Stimulated activated CD4-positive, alpha-beta T cell treated with anti-CD3 and anti-CD28 coated beads, TNF-alpha, amount 100 ng/mL, for 1 hour (primary cell): Measurements from ENCODE around the gene ATP6V1B1.

ENCODE experiments used
- DNase-seq, 3 donors: peaks; one replicate each; pipeline ENCODE4 v3.0.0-alpha.2; 2020; ENCODE audit warnings: low read depth in 3 of 3, low spot score in 1 of 3

Gene ATP6V1B1

GRCh38 chr2:70901227-70902066, 34.3 kb upstream of the ATP6V1B1 start:
- DNase-seq, result no peak

- DNase-seq, result no peak
Measured at GRCh38 chr2:70902067-70902442, 33.6 kb upstream of the ATP6V1B1 start.

DNA sequence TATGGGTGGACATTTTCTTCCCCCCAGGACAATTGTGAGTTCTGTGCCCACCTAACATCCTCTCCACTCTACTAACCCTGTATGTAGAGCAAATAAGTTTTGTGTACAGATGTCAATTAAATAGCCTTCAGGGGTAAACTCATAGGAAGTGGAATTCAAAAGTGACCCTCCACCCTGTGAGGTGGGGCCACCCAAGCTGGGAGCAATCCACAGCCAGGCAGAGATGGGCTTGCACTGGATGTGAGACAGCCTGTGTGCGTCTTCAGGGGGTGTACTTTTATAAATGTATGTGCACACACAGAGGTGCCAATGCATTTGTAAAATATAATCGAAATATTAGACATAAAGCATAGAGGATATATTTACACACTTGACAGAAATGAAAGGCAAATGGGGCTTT, 33.1 kb upstream of the ATP6V1B1 start:
- no peak for DNase-seq

- DNase-seq, result no peak
Measured at GRCh38 chr2:70903171-70903570, 32.5 kb upstream of the ATP6V1B1 start.

DNA sequence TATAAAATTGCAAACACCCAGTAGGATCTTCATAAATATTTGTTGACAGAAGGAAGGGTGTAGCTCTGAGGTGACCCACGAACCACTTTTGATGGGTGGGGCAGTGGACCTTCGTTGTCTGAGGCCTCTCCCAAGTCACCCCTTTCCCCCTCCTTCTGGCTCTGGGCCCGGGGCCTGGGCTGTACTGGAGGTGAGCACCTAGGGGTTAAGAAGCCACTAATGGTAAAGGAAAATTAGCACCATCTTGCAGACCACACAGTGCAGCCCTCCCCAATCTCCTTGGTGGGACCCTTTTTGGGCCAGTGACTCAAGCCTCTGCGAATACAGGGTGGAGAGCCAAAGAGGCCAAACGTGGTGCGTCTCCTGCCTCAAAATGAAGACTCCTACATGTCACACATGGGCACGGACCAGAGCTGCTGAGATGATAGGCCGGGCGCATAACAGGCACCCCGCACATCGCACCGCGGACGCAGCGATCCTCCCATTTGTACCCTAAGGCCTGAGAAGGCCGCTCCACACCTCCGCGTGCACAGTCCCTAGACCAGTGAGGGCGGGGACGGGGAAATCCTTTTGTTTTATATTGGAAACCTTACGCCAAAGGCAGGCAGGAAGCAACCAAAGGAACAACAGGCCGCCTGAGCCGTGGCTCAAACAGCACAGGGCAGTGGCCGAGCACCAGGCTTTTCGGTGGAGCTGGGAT, 31.9 kb upstream of the ATP6V1B1 start:
- DNase-seq, result no peak

DNA sequence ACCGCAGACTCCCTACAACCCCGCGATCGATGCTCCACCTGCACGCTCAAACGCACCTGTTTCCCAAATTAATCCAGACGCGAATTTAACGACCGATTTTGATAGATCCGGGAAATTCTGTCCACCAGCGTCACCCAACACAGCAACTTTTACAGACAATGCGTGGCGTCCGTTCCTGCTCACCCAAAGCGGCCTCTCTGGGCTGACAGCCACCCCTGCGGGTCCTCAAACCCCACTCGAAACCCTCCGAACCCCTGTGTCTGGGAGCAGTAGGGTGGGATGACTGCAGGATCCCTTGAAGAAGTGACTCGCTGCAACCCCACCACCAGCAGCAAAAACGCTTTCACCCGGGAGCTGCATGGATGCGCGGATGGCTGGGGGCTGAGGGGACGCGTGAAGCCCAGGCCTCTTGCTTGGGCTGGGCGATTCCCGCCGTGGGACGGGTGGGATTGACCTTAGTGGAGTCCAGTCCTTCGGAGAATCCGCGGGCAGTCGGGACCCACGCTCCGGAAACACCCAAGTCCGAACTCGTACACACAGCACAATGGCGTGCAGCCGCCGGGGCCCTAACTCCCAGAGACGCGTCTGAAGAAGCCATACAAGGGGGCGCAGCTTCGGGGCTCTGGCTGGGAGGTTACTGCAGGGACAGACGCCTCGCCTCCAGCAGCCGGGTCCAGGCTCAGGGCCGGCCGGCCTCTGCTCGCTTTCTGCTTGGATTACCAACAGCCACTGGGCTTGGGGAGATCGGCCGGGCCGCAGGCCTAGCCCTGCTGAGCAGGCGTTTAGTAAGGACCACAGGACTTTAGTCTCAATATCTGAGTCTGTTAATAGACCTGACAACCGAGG, 31.1 kb upstream of the ATP6V1B1 start:
- DNase-seq, result no peak

DNA sequence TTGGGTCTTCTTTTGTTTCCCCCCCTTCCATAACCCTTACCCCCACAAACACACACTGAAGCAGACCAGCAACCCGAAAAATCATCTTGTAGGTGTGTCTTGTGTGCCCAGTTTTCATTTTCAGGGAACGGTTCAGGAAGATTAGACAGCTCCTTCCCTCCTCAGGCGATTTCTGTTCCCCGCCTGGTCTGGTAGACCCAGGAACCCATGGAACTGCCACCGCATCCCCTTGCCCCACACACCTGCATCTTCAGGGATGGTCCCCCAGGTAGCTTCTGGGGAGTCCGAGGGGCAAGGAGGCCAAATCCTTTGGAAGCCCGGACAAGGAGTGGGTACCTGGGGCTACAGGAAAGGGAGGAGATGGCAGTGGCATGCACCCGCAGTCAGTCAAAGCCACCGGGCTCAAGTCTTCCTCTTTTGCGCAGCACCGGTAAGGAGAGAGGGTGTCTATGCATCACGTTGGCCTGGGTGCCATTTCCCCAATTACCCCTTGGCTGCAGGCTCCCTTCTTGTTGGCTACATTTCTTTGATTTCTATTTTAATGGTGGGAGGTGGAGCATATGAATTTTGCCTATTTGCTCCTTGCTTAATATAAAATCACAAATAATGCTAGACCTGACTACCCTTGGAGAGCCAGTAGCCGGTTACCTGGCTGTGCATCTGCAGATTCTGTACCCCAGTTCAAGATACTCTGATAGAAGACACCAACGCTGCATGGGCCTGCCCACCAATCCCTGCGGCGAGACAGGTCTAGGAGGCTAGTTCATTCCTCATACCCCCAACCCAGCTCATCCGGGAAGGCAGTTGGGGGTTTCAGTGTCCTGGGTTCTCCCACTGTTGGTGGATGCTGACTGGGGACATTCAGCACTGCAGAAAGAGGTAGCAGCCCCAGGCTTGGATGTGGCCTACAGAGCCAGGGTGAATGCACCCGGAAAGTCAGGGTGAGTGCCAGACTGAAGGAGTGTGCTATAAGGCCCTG, 30.0 kb upstream of the ATP6V1B1 start:
- DNase-seq, result no peak

DNA sequence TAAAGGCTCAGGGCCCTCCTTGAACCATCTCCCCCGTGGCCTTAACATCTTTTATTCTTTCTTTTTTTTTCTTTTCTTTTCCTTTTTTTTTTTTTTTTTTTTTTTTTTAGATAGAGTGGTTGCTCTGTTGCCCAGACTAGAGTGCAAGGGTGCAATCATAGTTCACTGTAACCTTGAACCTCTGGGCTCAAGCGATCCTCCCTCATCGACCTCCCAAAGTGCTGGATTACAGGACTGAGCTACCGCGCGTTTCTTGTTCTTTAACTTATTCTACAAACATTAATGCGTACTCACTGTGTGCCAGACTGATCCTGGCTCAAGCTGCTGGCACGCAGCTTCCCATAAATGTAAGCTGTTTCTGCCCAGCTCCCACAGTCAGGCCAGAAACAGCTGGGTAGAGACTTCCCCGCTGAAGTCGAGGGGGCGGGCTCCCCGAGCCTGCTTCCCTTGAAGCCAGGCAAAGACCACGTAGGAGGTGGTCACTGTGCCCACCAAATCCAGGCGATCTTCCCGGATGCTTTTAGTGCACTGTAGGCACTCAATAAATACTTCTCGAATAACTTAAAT, 29.2 kb upstream of the ATP6V1B1 start:
- no peak for DNase-seq

- no peak for DNase-seq
Measured at GRCh38 chr2:70907130-70908057, 28.3 kb upstream of the ATP6V1B1 start.

- DNase-seq, result no peak
Measured at GRCh38 chr2:70916291-70916690, 19.4 kb upstream of the ATP6V1B1 start.

- no peak for DNase-seq
Measured at GRCh38 chr2:70918016-70918415, 17.7 kb upstream of the ATP6V1B1 start.

DNA sequence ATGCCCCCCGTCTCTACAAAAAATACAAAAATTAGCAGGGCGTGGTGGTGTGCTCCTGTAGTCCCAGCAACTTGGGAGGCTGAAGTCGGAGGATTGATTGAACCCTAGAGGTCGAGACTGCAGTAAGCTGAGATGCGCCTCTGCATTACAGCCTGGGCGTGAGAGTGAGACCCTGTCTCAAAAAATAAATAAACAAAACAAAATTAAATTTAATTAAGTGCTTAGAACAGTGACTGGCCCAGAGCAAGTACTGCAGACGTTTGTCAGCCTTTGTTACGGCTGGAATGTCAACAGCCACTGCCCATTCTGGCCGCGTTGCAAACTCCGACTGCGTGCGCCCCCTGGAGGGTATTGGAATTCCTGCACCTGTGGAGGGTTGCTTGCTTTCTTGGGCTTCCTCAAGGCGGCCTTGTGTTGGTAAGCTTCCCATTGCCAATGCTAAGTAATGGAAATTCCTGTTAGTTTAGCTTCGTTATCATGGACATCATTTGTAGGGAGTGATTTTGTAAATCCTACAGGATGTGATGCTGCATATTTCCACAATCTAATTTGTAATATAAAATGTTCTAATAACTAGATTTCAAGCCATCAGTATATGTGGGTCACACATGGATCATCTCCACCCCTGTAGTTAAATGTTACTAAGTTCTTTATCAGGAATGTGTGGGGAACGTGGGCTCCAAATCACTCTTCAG, 15.9 kb upstream of the ATP6V1B1 start:
- peak; percentile 11 to 75 (median 18) for DNase-seq

DNA sequence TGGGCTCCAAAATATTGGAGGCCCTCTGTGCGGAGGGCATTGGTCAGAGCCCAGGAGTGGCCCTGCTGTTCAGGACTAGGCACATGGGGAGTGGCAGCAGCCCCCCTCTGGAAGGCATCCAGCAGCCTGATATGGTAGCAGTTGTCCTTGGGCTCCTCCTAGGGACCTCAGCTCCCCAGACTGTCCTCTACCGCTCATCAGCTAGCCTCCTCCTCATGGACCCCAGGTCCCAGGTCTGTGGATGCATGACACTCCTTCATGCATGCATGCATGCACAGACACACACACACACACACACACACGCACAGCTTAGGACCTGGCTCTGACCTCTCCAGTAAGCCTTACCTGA, 15.4 kb upstream of the ATP6V1B1 start:
- no peak for DNase-seq

DNA sequence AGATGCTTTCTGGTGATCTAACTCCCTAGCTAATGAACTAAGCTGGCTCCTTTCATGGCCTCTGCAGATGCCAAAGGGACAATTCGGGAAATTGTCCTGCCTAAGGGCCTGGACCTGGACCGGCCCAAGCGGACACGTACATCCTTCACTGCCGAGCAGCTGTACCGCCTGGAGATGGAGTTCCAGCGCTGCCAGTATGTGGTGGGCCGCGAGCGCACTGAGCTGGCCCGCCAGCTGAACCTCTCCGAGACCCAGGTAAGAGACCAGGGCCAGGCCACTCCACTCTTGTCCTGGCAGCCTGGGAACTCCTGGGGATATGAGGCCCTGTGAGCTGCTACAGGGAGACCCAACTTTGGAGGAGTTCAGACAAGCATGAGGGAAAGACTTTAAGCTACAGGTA, 14.7 kb upstream of the ATP6V1B1 start:
- DNase-seq, result no peak

GRCh38 chr2:70921839-70922234, 13.9 kb upstream of the ATP6V1B1 start:
- no peak for DNase-seq

GRCh38 chr2:70922235-70923234, 13.2 kb upstream of the ATP6V1B1 start:
- no peak for DNase-seq

GRCh38 chr2:70923378-70924015, 12.2 kb upstream of the ATP6V1B1 start:
- no peak for DNase-seq
